GM19397 (cell line): ENCODE measurements around the gene CHRDL2.
"Not testable (repeated sequence)": the region's sequence is repeated elsewhere in the genome, so short reads cannot be mapped to it uniquely, and the experiment has no call there.

Experiments
- ATAC-seq: cut with Tn5 transposase; IDR thresholded peaks from one replicate; pipeline ENCODE4 v1.9.1; 2021; ENCODE audit warnings: mild to moderate bottlenecking, moderate library complexity; ENCODE audit not compliant: unreplicated experiment

CHRDL2 gene

DNA sequence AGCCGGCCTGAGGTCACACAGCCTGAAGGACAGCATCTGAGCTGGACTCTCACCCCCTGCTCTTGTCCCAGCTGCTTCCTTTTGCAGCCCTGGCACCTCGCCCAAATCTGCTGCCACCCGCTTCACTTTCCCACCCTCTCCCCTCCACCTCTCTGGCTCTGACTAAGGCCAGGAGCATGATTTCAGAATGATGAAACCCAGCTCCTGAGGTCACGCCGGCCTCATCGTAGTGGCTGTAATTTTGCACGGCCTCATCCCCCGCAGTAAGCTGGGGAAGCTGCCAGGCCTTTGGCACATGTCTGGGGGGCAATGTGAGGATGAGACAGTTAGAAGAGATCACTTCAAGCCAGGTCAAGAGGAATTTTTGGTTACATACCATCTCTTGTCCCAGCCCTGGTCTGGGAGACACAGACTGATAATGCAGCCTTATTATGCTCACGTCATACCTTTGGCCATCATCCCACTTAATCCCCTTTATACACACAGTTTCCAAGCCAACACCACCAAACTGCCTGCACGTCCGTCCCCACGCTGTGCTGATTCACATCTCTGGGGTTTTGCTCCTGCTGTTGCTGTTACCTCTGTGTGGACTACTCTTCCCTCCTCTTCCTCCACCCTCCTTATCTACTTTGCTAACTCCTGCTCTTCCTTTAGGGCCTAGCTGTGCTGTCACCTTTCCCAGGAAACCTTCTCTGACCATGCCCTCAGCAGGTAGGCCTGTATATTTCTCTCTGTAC, 58.1 kb downstream of the CHRDL2 start:
- no peak for ATAC-seq

DNA sequence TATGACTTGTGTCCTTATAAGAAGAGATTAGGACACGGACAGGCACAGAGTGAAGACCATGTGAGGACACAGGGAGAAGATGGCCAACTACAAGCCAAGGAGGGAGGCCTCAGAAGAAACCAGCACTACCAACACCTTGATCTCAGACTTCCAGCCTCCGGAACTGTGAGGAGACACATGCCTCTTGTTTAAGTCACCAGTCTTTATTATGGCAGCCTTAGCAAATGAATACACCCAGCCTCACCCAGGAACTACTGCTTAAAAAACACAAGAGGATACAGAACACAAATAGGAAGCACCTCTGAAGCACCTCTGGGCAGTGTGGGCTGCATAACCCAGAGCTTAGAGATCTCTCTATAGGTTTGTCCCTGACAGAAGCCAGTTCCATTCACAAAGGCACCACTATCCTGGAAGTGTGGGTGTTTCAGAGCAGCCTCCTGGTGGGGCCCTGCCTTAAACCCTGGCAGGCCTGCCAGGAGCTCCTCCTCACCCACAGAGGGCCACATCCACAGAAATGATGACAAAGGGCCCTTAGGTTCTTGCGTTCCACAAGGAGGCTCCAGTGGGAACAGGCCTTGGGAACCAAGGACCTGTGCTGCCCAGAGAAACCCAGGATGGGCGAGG, 58.8 kb downstream of the CHRDL2 start:
- no peak for ATAC-seq

DNA sequence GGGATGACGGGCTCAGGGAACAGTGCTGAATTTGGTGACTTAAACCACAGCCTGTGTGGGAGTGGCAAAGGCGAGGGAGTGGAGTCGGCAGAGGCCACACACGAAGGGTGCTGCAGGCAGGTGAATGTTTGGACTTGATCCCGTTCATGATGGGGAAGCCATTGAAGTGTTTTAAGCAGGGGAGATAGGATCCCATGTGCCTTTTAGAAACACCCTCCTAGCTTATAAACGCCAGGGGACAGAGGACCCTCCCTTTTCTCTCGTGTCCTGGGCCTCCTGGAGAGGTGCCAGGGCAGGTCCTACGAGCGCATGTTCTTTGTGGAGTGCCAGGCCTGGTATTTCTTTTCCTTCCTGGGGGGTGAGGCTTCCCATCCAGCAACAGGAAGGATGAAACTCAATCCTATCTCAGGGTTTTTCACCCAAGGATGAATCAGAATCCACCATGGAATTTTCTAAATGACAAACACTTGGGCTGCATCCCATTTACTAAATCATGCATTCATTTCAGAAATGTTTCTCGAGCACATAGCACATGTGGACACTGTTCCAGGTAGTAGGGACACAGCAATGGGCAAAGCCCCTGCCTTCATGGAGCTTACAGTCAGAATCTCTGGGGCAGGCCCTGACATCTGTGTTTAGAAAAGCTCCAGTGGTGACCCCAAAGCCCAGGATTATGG, 59.6 kb downstream of the CHRDL2 start:
- no peak for ATAC-seq

DNA sequence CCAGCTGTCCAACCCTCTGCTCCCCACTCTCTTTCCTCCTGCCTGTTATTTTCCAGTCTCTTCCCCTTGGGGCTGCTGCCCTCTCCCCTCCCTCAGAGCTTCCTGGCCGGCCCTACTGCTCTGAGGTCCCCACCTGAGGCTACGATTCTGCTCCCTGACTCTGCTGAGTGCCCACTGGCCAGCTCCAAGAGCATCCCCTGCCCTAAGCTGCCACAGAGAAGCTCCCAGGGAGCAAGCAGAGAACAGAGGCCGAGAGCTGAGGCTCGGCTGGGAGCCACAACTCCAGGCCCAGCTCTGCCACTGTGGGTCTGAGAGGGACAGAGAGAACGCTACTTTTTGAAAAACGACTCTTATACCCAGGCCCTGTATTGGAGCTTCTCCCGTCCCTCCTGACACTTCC, 61.1 kb downstream of the CHRDL2 start:
- no peak for ATAC-seq

DNA sequence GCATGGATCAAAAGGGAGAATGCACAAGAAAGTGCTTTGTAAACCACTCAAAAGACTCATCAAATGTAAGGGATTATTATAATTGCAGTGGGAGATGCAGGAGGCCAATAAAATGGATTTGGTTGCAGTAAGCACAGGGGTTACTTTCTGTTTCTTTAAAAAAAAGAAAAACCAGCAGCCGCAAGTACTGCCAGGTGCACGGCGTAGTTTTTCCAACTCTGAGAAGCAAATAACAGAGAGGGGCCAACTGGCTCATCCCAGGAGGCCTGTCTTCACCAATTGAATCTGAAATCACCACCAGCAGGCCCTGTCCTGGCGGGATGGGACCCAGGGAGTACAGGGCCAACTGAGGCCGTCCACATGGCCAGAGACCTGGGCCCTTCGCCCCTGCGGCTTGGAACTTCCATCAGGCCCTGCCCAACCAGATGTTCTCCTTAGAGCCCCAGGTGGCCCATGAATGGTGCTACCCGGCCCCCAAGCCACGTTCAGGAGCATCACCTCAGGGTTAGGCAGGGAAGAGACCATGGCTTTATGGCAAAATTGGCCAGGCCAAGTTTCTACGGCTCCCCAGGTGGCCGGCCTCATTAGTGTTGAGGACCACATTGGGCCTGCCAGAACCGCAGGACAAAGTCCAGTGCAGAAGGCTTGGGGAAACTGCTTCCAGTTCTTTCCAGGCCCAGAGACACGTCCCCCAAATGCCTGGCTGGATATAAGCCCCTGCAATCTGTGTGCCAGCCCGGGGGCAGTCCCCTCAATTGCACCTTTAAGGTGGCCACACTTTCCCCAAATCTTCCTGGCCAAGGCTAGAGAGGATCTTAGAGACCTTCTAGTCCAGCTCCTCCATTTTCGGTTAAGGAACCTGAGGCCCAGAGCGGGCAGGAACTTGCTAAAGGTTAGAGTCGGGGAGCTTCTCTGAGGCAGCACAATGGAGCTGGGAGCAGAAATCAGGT, 61.7 kb downstream of the CHRDL2 start:
- no peak for ATAC-seq

DNA sequence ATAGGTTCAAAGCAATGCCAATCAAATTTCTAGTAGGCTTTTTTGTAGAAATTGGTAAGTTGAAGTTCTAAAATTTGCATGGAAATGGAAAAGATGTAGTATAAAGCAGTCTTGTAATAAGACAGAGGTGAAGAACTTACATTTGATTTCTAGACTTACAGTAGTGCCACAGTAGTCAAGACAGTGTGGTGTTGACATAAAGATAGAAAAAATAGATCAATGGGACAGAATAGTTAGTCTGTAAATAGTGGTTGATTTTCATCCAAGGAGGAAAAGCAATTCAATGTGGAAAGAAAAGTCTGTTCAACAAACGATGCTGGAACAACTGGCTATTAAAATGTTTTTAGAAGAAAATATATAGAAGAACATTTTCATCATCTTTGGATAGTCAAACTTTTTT, 67.9 kb downstream of the CHRDL2 start:
- ATAC-seq, result no peak

DNA sequence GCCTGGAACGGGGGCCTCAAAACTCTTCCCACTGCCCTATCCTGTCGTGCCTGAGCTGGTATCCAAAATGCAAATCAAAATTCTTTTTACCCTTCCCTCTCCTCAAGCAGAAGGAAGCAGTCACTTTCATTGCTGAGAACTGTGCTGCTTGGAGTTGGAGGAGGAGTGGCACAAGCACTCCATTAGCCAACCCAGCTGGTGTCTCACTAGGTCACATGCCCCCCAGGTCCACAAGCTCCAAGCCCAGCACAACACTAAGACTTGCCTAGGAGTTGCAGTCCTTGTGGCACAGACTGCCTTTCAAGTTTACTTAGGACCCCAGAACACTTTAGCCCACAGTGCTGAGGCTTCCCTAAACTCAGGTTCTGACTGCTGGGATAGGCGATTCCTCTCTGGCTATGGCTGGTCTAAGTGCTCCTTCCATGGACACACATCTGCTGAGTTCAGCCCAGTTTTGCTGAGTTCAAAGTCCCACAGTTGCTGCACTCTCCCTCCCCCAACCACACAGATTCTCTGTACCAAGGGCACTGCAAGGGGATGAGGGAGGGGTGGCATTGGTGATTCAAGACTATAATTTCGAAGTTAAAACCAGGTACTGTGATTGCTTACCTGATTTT, 68.6 kb downstream of the CHRDL2 start:
- ATAC-seq, result no peak

DNA sequence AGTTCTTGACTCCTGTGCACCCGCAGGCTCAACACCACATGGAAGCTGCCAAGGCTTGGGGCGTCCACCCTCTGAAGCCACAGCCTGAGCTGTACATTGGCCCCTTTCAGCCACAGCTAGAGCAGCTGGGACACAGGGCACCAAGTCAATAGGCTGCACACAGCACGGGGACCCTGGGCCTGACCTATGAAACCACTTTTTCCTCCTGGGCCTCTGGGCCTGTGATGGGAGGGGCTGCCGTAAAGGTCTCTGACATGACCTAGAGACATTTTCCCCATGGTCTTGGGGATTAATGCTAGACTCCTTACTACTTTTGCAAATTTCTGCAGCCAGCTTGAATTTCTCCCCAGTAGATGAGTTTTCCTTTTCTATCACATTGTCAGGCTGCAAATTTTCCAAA, 72.1 kb downstream of the CHRDL2 start:
- ATAC-seq, result not testable (repeated sequence)

DNA sequence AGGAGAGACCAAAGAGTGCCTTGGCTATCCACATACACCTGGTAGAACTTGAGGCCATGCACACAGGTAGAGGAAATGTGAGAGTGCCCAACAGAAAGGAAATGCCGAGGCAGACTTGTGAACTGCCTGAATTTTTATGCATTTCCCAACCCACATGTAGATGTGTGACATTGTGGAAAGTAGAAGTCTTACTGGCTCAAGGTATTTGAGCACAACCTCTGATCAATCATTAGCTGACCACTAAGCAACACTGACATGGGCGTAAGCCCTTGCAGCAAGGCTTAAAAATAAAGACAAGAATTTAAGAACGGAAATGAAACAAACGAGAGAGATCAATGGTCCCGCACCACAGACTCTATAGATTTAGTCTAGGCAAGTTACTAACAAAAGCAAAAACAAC, 76.2 kb downstream of the CHRDL2 start:
- ATAC-seq, result no peak

DNA sequence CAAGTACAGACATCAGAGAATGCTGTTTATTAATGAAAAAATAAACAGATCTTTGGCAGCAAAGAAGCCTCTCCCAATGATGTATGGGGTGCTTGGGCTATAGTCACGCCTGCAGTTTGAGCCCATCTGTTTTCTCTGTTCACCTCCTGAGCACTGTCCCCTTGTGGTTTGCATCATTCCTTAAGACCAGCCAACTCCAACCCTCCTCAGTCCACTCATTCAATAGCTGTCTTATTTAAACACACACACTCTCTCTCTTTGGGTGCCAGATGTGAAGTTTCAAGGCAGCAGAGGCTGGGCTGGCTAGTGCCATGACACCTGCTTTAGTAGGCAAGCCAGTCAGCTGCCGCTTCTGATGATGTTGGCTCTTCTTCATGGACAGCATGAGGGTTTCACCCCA, 80.7 kb downstream of the CHRDL2 start:
- no peak for ATAC-seq

DNA sequence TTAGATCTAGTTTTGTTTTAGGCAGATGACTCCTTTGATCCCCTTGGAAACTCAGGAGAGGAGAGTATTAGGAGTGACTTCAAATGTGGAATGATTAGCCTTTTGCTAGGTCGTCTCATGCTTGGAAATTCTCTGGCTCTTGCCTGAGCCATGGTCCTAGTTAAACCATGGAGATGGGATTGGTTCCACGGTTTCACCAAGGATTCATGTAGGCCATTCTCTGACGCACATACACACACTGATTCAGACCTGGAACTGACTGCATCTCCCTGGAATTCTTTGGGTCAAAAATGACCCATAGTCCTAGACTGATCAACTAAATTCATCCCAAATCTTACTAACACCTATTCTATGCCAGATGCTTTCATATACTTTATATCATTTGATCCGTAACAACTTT, 82.3 kb downstream of the CHRDL2 start:
- ATAC-seq, result no peak

DNA sequence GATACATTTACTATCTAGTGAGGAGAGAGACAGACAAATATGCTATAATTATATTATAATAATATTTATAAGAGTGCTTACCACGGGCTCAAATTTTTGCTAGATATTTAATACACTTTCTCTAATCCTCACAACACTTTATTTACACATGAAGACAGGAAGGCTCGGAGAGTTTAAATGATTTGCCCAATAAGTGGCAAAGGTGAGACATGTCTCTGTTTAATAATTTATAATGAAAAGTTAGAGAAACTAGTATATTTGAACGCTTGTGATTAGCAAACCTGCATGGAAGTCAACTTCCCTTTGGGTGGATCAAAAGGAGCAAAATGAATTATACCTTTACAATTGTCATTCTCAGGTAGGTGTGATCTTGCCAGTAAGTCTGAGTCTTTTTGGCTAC, 83.4 kb downstream of the CHRDL2 start:
- ATAC-seq, result no peak

DNA sequence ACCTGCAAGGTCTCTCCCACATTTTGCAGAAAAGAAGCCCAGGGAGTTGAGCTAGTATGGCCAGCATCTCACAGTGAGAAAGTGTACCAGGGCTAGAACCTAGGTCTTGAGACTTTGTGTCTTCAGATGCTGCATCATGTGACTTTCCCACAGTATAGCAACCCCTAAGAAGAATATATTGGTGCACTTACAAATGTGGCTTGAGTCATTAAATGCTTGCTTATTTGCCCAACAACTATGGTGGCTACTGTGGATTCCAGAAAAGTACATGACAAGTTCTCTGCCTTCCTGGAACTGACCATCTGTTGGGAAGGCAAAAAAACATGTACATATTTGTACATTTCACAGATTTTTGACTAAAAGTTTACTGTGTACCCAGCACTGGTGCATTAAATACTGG, 83.8 kb downstream of the CHRDL2 start:
- ATAC-seq, result no peak

DNA sequence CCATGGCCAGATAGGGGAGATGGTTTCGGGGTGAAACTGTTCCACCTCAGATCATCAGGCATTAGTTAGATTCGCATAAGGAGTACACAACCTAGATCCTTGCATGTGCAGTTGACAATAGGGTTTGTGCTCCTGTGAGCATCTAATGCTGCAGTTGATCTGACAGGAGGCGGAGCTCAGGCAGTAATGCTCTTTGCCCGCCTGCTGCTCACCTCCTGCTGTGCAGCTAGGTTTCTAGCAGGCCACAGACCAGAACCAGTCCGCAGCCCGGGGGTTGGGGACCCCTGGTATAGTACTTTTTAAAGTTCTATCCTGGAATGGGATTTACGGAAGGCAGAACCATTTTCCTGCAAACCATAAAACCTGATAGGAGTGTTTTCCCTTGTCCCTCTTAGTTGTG, 84.3 kb downstream of the CHRDL2 start:
- ATAC-seq, result no peak
